Measurements from ENCODE around the gene NUDT15. TPM values are rescaled to one million over a fixed set of nuclear protein-coding genes. Genes with fewer than 3 reads are reported as not detected.

The NUDT15 gene
- total and polyA plus RNA-seq, 2 of the 8 experiments (the other 6 are each of a cell fraction or from before 2014, with no cell fraction given) = 37.8 to 65.9 TPM

GRCh38 chr13:48037346-48038173, at the start of gene NUDT15 (continued):
- TF ChIP-seq JUND (IDR thresholded peaks at IDR 0.05; ENCODE audit: low read length) = peak; percentile 4; the same call in 1 of the 2 replicates
- TF ChIP-seq USF2 (IDR thresholded peaks at IDR 0.05; ENCODE audit: low read length) = no peak
- TF ChIP-seq HDAC6 (IDR thresholded peaks at IDR 0.05; ENCODE audit: low read depth, low read length) = no peak
- TF ChIP-seq TCF12 (IDR thresholded peaks at IDR 0.05; ENCODE audit: low read depth, low read length) = 0 out of 2 replicates have a peak, but pooled peaks have one; percentile 38
- TF ChIP-seq SIX5 (IDR thresholded peaks at IDR 0.05; ENCODE audit: low read depth, low read length) = no peak
- no peak for TF ChIP-seq RFX5 (IDR thresholded peaks at IDR 0.05; ENCODE audit: borderline replicate concordance, low read depth, low read length)
- TF ChIP-seq HDAC2 (IDR thresholded peaks at IDR 0.05; ENCODE audit: borderline replicate concordance in 1 of 2, low read depth in 2 of 2, low read length in 2 of 2) = peak in 1 of 2 experiments; percentile 91; a peak in 2 of 4 replicates
- no peak for TF ChIP-seq FOSL1 (IDR thresholded peaks at IDR 0.05; ENCODE audit: insufficient read depth, low read depth, low read length)
- no peak for TF ChIP-seq CHD1 (IDR thresholded peaks at IDR 0.05; ENCODE audit: low read depth, low read length)
- no peak for TF ChIP-seq ATF2 (IDR thresholded peaks at IDR 0.05; ENCODE audit: low read length)
- TF ChIP-seq POLR2AphosphoS5 (IDR thresholded peaks at IDR 0.05; ENCODE audit: low read depth, low read length) = peak; percentile 96
- TF ChIP-seq GTF2F1 (IDR thresholded peaks at IDR 0.05; ENCODE audit: borderline replicate concordance, low read depth, low read length) = peak; percentile 35; the same call in 1 of the 2 replicates
- no peak for TF ChIP-seq GABPA (IDR thresholded peaks at IDR 0.05; ENCODE audit: borderline replicate concordance, insufficient read depth, low read length)
- TF ChIP-seq RNF2 (IDR thresholded peaks at IDR 0.05; ENCODE audit: borderline replicate concordance, low read depth, low read length, missing control alignments, poor library complexity, severe bottlenecking) = no peak
- TF ChIP-seq SAP30 (IDR thresholded peaks at IDR 0.05; ENCODE audit: insufficient read depth, insufficient replicate concordance, low read length) = no peak
- TF ChIP-seq BRCA1 (IDR thresholded peaks at IDR 0.05; ENCODE audit: low read depth, low read length) = no peak
- TF ChIP-seq ATF3 (IDR thresholded peaks at IDR 0.05; ENCODE audit: insufficient read depth, low read depth, low read length) = no peak
- TF ChIP-seq SRF (IDR thresholded peaks at IDR 0.05; ENCODE audit: low read depth, low read length) = no peak
- no peak for TF ChIP-seq ZNF274 (IDR thresholded peaks at IDR 0.05; ENCODE audit: borderline replicate concordance, extremely low read depth, low read length)
- peak; percentile 94 for TF ChIP-seq TAF1 (IDR thresholded peaks at IDR 0.05; ENCODE audit: low read depth, low read length)
